GM18909 (cell line): ENCODE data around the gene EYS.
"Not testable (repeated sequence)": the region's sequence is repeated elsewhere in the genome, so short reads cannot be mapped to it uniquely, and the experiment has no call there.

Experiments
- ATAC-seq: cut with Tn5 transposase; IDR thresholded peaks from one replicate; pipeline ENCODE4 v1.9.1; 2021; ENCODE audit warnings: mild to moderate bottlenecking; ENCODE audit not compliant: unreplicated experiment, poor library complexity

The EYS gene

DNA sequence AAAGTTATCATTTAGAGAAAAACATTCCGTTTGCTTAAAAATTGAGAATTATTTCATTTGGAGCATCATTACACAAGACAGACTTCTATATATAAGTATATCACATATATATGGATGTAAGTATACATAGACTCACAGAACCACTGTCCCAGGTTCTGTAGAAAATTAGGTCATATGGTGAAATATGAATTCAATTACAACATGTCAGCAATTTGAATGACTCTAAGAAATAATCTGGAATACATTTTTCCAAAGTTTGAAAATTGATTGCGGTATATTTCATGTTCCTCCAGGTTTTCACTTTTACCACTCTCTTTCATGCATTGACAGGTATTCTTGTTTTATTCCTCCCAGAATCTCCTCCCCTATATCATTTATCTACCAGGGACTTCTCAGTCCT, 1179.1 kb downstream of the EYS start:
- no peak for ATAC-seq

DNA sequence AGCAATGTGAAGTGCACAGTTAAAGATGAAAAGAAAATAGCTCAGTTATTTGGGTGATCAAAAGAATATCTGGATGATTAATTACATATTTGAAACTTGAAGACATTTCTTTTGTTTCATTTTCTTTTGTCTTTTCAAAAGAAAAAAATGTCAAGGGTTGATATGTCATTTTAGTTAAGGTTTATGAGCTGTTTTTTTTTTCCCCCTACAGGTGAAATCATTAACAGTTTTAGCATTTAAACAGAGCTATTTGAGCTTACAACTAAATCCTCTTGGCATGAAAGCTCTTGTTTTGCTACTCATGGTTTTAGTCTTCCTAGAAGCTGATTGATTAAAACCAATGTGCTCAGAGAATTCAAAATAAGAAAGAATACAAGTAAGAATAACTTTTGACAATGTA, 1184.2 kb downstream of the EYS start:
- ATAC-seq: no peak

DNA sequence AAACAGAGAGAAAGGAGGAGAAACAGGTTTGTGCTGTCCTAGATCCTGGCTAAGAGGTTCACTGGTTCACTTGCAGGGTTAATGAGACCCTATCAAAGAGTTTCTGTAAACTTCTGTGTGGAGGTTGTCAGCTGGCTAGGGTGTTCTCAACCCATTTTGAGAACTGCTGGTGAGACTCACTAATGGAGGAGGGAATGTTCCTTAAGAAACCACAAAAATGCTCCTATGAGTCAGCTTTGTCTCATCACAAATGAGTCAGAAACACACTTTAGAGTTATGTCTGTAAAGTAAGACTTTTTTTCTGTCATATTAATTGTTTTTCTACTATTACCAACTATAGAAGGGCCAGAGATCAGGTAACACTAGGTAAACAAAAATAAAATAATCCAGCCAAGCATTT, 1187.0 kb downstream of the EYS start:
- ATAC-seq: peak; percentile 64

DNA sequence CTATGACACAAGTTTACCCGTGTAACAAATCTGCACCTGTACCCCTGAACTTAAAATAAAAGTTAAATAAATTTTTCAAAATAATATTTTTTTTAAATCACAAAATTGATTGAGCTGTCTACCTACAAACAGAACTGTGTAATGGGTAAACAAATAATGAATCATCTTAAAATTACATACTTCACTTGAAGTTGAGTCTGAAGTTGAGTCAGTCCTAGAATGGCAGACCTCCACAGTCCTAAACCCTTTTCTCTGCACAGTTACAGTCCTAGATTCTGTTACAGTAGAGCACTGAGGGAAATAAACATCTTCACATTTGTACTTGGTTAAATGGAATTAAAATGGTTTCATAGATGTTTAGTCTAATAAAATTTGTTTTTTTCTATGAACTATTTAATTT, 1190.6 kb downstream of the EYS start:
- no peak for ATAC-seq

DNA sequence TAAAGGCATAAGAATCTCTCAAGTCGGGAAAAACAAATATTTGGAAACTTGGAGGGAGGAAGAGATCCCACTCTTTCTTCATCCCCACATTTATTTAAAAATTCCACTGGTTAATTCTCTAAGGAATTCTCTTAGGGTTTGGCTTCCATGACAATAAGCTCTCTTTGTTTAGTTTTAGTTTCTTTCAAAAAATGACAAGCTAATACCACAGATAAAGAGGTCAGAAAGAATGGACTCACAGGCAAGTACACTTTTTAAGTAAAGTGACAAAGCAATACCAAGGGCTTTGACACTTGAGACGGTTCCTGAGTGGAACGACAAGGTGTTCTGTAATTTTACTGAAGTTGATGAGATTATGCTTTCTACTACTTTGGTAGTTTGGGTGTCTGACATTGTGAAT, 1199.4 kb downstream of the EYS start:
- no peak for ATAC-seq

DNA sequence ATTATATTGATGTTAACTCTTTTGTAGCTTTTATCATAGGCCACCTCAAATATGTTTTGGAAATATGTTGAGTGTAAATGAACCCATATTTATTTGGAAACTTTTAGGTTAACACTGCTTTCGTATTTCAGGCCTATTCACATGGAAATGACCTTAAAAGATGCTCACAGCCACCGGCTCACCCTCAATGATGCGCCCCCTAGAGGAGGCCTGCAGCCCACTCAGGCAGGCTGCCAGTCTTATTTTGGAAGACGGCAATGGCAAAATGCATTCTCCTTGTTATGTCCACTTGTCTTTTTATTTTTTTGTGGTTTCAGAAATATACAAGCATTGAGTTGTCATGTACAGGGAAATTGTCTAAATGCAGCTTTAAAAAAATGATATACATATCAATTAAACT, 1201.7 kb downstream of the EYS start:
- no peak for ATAC-seq

- no peak for ATAC-seq
Observed at GRCh38 chr6:64504503-64504902, 1202.5 kb downstream of the EYS start.

DNA sequence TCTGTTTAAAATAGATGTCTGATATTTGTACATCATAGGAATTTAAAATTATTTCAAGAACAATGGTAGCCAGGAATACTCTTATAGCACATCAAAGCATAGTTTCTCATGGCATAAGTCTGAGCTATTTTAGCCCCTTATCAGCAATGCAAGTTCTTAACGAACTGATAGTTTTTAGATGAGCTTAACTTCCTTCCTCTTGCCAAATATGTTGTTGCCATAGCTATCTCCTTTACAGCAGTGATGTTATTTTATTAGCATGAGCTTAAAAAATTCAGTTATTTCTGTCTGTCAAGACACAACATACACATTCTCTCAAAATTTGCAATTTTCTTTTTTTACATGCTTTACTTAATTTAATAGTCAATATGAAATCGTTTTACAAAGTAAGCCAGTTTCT, 1204.2 kb downstream of the EYS start:
- ATAC-seq: no peak

- no peak for ATAC-seq
Observed at GRCh38 chr6:64497634-64498033, 1209.4 kb downstream of the EYS start.

- no peak for ATAC-seq
Observed at GRCh38 chr6:64489763-64490162, 1217.3 kb downstream of the EYS start.

- no peak for ATAC-seq
Observed at GRCh38 chr6:64486578-64487351, 1220.3 kb downstream of the EYS start.

DNA sequence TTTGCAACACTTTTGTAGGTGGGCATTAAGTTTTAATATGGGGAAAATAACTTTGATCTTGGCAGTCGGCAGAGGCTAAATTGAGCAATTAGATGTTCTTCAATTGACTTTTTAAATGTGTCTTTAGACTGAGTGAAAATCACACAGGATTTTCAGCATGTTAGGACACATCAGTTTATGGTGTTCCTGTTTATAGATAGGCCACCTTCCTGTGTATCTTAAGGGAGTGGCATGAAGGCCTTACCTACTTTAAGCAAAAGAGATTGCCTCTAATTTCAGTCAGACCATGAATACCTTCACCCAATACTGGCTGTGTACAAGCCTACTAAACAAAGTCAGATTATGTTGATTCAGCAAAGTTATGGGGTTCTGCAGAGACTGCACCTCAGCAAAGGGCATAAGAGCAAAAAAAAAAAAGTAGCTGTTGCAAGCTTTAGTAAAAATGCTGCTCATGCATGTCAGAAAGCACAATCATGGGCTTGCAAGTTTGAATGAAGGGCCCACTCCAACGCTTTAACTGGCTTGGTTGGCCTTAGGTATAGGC, 1223.0 kb downstream of the EYS start:
- no peak for ATAC-seq

DNA sequence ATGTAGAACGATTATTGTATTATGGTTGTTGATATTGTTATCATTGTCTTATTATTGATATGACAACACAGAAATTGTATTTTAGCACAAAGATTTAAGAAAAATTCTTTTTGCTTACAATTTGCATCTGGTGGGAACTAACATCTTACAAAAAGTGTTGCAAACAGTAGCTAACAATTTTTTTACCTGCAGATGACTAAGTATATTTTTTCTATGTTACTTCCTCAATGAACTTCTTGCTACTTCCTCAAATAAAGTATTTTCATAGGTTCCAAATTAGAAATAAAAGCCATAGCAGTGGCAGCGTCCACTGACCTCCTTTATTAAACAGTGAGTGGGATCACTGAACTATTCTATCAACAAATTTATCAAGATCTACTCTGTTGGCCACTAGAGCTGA, 1224.4 kb downstream of the EYS start:
- ATAC-seq: no peak

DNA sequence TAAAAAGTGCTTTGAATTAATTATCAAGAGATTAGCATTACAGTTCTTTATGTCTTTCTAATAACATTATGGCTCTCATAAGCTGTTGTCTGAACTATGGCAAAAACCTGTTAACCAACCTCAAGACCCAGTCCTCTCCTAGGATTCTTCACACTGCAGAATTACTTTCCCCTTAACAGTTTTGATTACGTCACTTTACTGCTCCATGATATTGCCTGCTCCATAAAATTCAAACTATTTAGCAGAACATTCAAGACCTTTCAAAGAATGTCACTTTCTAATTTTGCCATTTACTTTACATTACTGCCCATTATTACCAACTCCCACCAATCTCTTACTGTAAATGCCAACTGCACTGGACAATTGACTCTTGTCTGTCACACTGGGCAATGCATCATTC, 1227.9 kb downstream of the EYS start:
- ATAC-seq: no peak

- ATAC-seq: no peak
Observed at GRCh38 chr6:64477391-64477790, 1229.6 kb downstream of the EYS start.

DNA sequence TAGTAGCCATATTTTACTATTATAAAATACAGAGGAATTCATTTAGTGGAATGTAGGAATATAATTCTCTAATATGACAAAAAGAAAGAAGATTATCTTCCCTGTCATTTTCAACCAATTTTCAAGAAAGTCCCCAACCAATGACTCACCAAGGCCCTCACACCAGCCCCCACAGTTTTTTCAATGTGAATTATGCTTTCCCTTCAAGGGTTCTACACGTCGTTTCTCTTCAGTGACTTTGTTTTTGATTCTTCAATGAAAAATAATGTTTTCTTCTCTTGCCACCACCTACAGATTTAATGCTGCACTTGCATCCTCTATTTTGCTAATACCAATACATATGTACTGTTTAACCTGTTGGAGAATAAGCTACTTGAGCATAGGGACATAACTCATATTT, 1230.1 kb downstream of the EYS start:
- no peak for ATAC-seq

DNA sequence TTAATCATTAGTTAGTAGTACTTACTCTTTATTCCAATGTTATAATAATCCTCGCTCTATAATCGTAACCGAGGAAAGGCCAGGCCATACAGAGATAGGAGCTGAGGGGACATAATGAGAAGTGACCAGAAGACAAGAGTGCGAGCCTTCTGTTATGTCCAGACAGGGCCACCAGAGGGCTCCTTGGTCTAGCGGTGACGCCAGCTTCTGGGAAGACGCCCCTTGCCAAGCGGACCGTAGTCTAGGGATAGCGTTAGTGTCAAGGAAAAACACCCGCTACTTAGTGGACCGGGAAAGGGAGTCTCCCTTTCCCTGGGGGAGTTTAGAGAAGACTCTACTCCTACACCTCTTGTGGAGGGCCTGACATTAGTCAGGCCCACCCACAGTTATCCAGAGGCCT, 1237.6 kb downstream of the EYS start:
- not testable (repeated sequence) for ATAC-seq

- ATAC-seq: no peak
Observed at GRCh38 chr6:64467656-64468055, 1239.4 kb downstream of the EYS start.

- ATAC-seq: no peak
Observed at GRCh38 chr6:64459411-64459944, 1247.5 kb downstream of the EYS start.

DNA sequence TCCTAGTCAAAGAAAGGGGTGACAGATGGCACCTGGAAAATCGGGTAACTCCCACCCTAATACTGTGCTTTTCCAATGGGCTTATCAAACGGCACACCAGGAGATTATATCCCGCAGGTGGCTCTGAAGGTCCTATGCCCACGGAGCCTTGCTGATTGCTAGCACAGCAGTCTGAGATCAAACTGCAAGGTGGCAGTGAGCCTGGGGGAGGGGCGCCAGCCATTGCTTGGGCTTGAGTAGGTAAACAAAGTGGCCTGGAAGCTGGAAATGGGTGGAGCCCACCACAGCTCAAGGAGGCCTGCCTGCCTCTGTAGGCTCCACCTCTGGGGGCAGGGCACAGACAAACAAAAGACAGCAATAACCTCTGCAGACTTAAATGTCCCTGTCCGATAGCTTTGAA, 1258.9 kb downstream of the EYS start:
- not testable (repeated sequence) for ATAC-seq

GRCh38 chr6:64445038-64445437, 1262.0 kb downstream of the EYS start:
- ATAC-seq: no peak

- ATAC-seq: no peak
Observed at GRCh38 chr6:64439274-64439673, 1267.8 kb downstream of the EYS start.
